ENCODE data around the gene ORAI3. TPM values are rescaled to one million over a fixed set of nuclear protein-coding genes. Genes with fewer than 3 reads are reported as not detected.
A peak's percentile ranks its signal among the peaks of the same experiment; 100 is the strongest.

Gene ORAI3
- total RNA-seq, 1 experiment from 2014 or later: 10.8 TPM

GRCh38 chr16:31002250-31002700, 53.4 kb downstream of the ORAI3 start:
- POLR2A ChIA-PET: interaction anchor here (0.9 kb wide), 1 partner anchor 28 kb away, joined by 3 read pairs; no protein-coding TSS in a partner anchor

GRCh38 chr16:31002862-31003341, 54.0 kb downstream of the ORAI3 start:
- Mint-ChIP-seq H3K36me3 (no peaks in the 10 kb centered on the region), H3K27ac (no peak overlapping the region), H3K4me3 (no peak overlapping the region), H3K27me3 (ENCODE audit: low read depth) (peaks cover 6% of the 10 kb centered on the region; the same call in 1 of the 2 replicates), H3K9me3 (no peaks in the 10 kb centered on the region), H3K4me1 (peaks cover 13% of the 10 kb centered on the region)
- POLR2A ChIA-PET: interaction anchor here (0.9 kb wide), 1 partner anchor 27 kb away, joined by 3 read pairs; no protein-coding TSS in a partner anchor
- DNase-seq (ENCODE audit: low spot score) (no peak), ATAC-seq (no peak)
- CTCF ChIA-PET: interaction anchor here (0.7 to 2.6 kb wide), 4 partner anchors 13 to 139 kb away, joined by 3 to 12 read pairs (median 4); partner anchors contain the start of gene HSD3B7
- no peak for TF ChIP-seq TP53 (CRISPR knock-in tag; IDR thresholded peaks at IDR 0.05)
- no peak for TF ChIP-seq ATF1 (CRISPR knock-in tag; IDR thresholded peaks at IDR 0.05)
- no peak for TF ChIP-seq IRF1 (CRISPR knock-in tag; IDR thresholded peaks at IDR 0.05)
- no peak for TF ChIP-seq JAZF1 (CRISPR knock-in tag; IDR thresholded peaks at IDR 0.05)
- TF ChIP-seq NR1H2 (CRISPR knock-in tag; IDR thresholded peaks at IDR 0.05): no peak
- TF ChIP-seq MXD4 (CRISPR knock-in tag; IDR thresholded peaks at IDR 0.05; ENCODE audit: borderline replicate concordance): no peak
- TF ChIP-seq TEAD4 (CRISPR knock-in tag; IDR thresholded peaks at IDR 0.05): no peak
- TF ChIP-seq FOXK1 (CRISPR knock-in tag; IDR thresholded peaks at IDR 0.05): no peak
- TF ChIP-seq NR3C1 (CRISPR knock-in tag; conservative IDR thresholded peaks at IDR 0.05; ENCODE audit: low read depth): no peak
- no peak for TF ChIP-seq FOXP4 (CRISPR knock-in tag; IDR thresholded peaks at IDR 0.05)

More at GRCh38 chr16:31002250-31002700, 53.4 kb downstream of the ORAI3 start:
- no peak overlapping the region for H3K4me3 Mint-ChIP-seq
- no peaks in the 10 kb centered on the region for H3K36me3 Mint-ChIP-seq
- peaks cover 13% of the 10 kb centered on the region for H3K4me1 Mint-ChIP-seq
- no peak for ATAC-seq
- peak overlapping the region; percentile 76; the same call in 1 of the 2 replicates for H3K27ac Mint-ChIP-seq
- DNase-seq (ENCODE audit: low spot score): no peak
- no peaks in the 10 kb centered on the region for H3K9me3 Mint-ChIP-seq
- peaks cover 7% of the 10 kb centered on the region; the same call in 1 of the 2 replicates for H3K27me3 Mint-ChIP-seq (ENCODE audit: low read depth)
- CTCF ChIA-PET: interaction anchor here (0.7 to 2.6 kb wide), 4 partner anchors 13 to 140 kb away, joined by 3 to 12 read pairs (median 4); partner anchors contain the start of gene HSD3B7
- no peak for TF ChIP-seq SMAD3 (CRISPR knock-in tag; IDR thresholded peaks at IDR 0.05; ENCODE audit: borderline replicate concordance)
- TF ChIP-seq TP53 (CRISPR knock-in tag; IDR thresholded peaks at IDR 0.05): no peak
- TF ChIP-seq E2F5 (CRISPR knock-in tag; IDR thresholded peaks at IDR 0.05): no peak
- no peak for TF ChIP-seq FOXP4 (CRISPR knock-in tag; IDR thresholded peaks at IDR 0.05)
- TF ChIP-seq ZNF416 (CRISPR knock-in tag; IDR thresholded peaks at IDR 0.05): no peak
- no peak for TF ChIP-seq IRF1 (CRISPR knock-in tag; IDR thresholded peaks at IDR 0.05)
- no peak for TF ChIP-seq ZNF138 (CRISPR knock-in tag; conservative IDR thresholded peaks at IDR 0.05)
- no peak for TF ChIP-seq ATF2 (CRISPR knock-in tag; IDR thresholded peaks at IDR 0.05; ENCODE audit: borderline replicate concordance, low read depth)
- TF ChIP-seq ZNF121 (CRISPR knock-in tag; IDR thresholded peaks at IDR 0.05): no peak
- TF ChIP-seq ZBTB21 (CRISPR knock-in tag; IDR thresholded peaks at IDR 0.05; ENCODE audit: borderline replicate concordance): no peak
- TF ChIP-seq HMGA2 (CRISPR knock-in tag; IDR thresholded peaks at IDR 0.05): no peak
- no peak for TF ChIP-seq FOXK1 (CRISPR knock-in tag; IDR thresholded peaks at IDR 0.05)
- no peak for TF ChIP-seq RELA (CRISPR knock-in tag; IDR thresholded peaks at IDR 0.05; ENCODE audit: borderline replicate concordance)
- no peak for TF ChIP-seq ATF1 (CRISPR knock-in tag; IDR thresholded peaks at IDR 0.05)
- no peak for TF ChIP-seq USF2 (CRISPR knock-in tag; IDR thresholded peaks at IDR 0.05)
- TF ChIP-seq RORB (CRISPR knock-in tag; IDR thresholded peaks at IDR 0.05): no peak
- TF ChIP-seq SP1 (CRISPR knock-in tag; conservative IDR thresholded peaks at IDR 0.05): no peak
- TF ChIP-seq MXD4 (CRISPR knock-in tag; IDR thresholded peaks at IDR 0.05; ENCODE audit: borderline replicate concordance): no peak

All from WTC11 (cell line).